ENCODE measurements around the gene SLC30A3. TPM values are rescaled to one million over a fixed set of nuclear protein-coding genes. Genes with fewer than 3 reads are reported as not detected.
"Not testable (repeated sequence)": the region's sequence is repeated elsewhere in the genome, so short reads cannot be mapped to it uniquely, and the experiment has no call there.

Gene SLC30A3
- total RNA-seq, 6 donors from 2014 or later, result 0.20 to 2.3 (median 1.2) TPM

DNA sequence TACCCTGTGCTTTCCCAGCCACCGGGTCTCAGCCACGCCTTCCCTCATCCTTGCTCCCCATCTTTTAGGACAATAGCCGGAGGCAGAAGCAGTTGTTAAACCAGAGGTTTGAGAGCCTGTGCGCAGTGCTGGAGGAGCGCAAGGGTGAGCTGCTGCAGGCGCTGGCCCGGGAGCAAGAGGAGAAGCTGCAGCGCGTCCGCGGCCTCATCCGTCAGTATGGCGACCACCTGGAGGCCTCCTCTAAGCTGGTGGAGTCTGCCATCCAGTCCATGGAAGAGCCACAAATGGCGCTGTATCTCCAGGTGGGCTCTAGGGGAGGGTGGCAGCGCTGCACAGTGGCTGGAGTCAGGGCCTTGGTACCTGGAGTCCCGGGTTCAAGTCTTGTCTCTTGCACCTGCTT lies 42.7 kb upstream of the SLC30A3 start:
- DNase-seq (peak in 1 of 2 donors; percentile 72), ATAC-seq (ENCODE audit: low FRiP score in 2 of 2) (no peak)
- H3K27me3 ChIP-seq, result peaks cover 0 to 27% (median 15%) of the 10 kb centered on the region in 4 donors
- H3K27ac ChIP-seq, result no peak overlapping the region
- H3K9me3 ChIP-seq, result no peaks in the 10 kb centered on the region
- H3K4me1 ChIP-seq, result peaks cover 20 to 31% (median 24%) of the 10 kb centered on the region in 4 donors
- 85 to 91% methylated on average over 14 to 16 of the region's 16 CpGs for WGBS, 2 donors
- H3K36me3 ChIP-seq, result peaks cover 0 to 17% (median 0%) of the 10 kb centered on the region in 4 donors
- no peak overlapping the region for H3K4me3 ChIP-seq
- TF ChIP-seq POLR2AphosphoS5 (IDR thresholded peaks at IDR 0.05) (no peak), POLR2A (IDR thresholded peaks at IDR 0.05) (no peak), EP300 (IDR thresholded peaks at IDR 0.05) (no peak)

DNA sequence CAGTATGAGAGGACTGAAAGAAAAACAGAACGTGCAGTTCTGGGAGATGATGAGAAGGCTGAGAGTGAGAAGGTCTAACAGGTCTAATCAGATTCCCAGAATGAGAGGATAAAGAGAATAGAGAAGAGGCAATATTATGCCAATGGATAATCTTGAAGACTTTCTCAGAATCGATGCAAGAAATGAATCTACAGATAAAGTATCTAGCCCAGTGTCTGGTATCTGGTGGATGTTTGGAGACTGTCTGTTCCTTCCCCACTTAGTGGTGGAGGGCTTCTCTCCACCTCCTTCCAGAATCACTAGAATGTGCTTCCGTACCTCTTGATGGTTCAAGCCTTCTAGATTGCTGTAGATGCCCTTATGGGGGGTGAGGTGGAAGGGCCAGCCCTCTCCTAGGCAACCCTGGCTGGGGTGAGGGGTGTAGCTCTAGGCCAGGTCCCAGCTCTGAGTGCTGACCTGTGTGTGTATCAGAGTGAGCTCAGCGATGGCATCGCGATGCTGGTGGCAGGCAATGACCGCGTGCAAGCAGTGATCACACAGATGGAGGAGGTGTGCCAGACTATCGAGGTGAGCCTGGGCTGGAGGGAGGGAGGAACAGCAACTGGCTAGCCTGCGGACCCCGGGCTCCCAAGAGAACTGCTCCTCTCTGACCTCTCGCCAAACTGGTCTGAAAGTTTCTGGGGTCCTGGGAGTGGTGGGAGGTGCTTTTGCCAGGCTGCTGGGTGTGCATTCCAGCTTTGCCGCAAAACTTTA lies 41.8 kb upstream of the SLC30A3 start:
- Histone ChIP-seq H3K27me3 (peaks cover 0 to 27% (median 15%) of the 10 kb centered on the region in 4 donors), H3K9me3 (no peaks in the 10 kb centered on the region), H3K27ac (no peak overlapping the region), H3K4me3 (no peak overlapping the region), H3K36me3 (peaks cover 0 to 11% (median 0%) of the 10 kb centered on the region in 4 donors), H3K4me1 (peaks cover 20 to 31% (median 24%) of the 10 kb centered on the region in 4 donors)
- no peak for ATAC-seq (ENCODE audit: low FRiP score in 2 of 2)
- DNase-seq, result peak in 1 of 2 donors; percentile 48
- WGBS, 2 donors, result 83 to 92% methylated on average over 13 of the region's 13 CpGs
- TF ChIP-seq EP300 (IDR thresholded peaks at IDR 0.05) (no peak), POLR2A (IDR thresholded peaks at IDR 0.05) (no peak), POLR2AphosphoS5 (IDR thresholded peaks at IDR 0.05) (no peak)
- TF ChIP-seq, protein P1, sequence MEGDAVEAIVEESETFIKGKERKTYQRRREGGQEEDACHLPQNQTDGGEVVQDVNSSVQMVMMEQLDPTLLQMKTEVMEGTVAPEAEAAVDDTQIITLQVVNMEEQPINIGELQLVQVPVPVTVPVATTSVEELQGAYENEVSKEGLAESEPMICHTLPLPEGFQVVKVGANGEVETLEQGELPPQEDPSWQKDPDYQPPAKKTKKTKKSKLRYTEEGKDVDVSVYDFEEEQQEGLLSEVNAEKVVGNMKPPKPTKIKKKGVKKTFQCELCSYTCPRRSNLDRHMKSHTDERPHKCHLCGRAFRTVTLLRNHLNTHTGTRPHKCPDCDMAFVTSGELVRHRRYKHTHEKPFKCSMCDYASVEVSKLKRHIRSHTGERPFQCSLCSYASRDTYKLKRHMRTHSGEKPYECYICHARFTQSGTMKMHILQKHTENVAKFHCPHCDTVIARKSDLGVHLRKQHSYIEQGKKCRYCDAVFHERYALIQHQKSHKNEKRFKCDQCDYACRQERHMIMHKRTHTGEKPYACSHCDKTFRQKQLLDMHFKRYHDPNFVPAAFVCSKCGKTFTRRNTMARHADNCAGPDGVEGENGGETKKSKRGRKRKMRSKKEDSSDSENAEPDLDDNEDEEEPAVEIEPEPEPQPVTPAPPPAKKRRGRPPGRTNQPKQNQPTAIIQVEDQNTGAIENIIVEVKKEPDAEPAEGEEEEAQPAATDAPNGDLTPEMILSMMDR (IDR thresholded peaks at IDR 0.05), result no peak

DNA sequence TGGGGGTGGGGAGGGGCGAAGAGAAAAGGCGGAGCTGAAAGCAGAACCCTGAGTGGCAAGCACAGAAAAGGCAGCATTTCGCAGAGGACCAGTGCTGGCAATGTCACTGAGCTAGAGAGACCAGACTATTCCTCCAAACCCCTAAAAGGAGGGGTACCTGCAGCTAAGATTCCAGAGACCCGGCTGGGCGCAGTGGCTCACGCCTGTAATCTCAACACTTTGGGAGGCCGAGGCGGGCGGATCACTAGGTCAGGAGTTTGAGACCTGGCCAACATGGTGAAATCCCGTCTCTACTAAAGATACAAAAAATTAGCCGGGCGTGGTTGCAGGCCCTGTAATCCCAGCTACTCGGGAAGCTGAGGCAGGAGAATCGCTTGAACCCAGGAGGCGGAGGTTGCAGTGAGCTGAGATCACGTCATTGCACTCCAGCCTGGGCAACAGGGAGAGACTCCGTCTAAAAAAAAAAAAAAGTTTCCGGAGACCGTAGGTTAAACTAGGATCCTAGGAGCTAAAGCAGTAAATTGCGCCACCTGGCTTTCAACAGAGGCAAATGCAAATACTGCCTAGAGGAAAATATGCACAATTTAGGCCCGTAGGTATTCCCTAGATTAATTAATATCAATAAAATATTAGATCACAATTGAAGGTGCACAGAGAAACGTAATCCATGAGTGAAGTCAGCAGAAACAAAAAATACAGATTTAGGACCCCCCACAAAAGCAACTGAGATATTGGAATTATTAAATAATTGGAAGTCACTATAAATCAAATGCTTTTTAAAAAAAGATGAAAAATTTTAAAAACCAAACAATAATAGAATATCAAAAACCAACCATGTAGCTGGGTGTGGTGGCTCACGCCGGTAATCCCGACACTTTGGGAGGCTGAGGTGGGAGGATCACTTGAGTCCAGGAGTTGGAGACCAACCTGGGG lies 40.5 kb upstream of the SLC30A3 start:
- 24 to 25% methylated on average over 20 of the region's 25 CpGs for WGBS, 2 donors
- peak overlapping the region in 3 of 4 donors; percentile 31 to 46 (median 44) for H3K4me3 ChIP-seq
- DNase-seq, result peak in 1 of 2 donors; percentile 77

DNA sequence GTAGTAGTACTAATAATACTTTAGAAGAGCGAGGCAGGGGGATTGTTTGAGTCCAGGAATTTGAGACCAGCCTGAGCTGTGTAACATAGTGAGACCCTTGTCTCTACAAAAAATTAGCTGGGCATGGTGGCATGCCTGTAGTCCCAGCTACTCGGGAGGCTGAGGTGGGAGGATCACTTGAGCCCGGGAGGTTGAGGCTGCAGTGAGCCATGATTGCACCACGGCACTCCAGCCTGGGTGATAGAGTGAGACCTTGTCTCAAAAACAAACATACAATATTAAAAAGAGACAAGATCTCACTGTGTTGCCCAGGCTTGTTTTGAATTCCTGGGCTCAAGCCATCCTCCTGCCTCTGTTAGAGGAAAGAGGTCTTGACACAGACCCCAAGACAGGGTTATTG lies 37.8 kb upstream of the SLC30A3 start:
- H3K9me3 ChIP-seq; H3K36me3 ChIP-seq; H3K4me1 ChIP-seq; DNase-seq; H3K4me3 ChIP-seq; H3K27ac ChIP-seq; H3K27me3 ChIP-seq; ATAC-seq (ENCODE audit: low FRiP score in 2 of 2): not testable (repeated sequence)
- 83 to 85% methylated on average over 4 of the region's 4 CpGs for WGBS, 2 donors

More for the DNA sequence above, 40.5 kb upstream of the SLC30A3 start:
- Histone ChIP-seq H3K27me3 (peaks cover 0 to 25% (median 15%) of the 10 kb centered on the region in 4 donors), H3K36me3 (no peaks in the 10 kb centered on the region), H3K27ac (peak overlapping the region in 2 of 4 donors; percentile 1 to 58), H3K9me3 (no peaks in the 10 kb centered on the region), H3K4me1 (peaks cover 20 to 31% (median 23%) of the 10 kb centered on the region in 4 donors)
- peak; percentile 79 to 88 for ATAC-seq (ENCODE audit: low FRiP score in 2 of 2)
- no peak for TF ChIP-seq POLR2A (IDR thresholded peaks at IDR 0.05)
- TF ChIP-seq POLR2AphosphoS5 (IDR thresholded peaks at IDR 0.05), result no peak
- no peak for TF ChIP-seq EP300 (IDR thresholded peaks at IDR 0.05)
- TF ChIP-seq, protein P1 (IDR thresholded peaks at IDR 0.05), result peak; percentile 45 to 84 (median 79)

DNA sequence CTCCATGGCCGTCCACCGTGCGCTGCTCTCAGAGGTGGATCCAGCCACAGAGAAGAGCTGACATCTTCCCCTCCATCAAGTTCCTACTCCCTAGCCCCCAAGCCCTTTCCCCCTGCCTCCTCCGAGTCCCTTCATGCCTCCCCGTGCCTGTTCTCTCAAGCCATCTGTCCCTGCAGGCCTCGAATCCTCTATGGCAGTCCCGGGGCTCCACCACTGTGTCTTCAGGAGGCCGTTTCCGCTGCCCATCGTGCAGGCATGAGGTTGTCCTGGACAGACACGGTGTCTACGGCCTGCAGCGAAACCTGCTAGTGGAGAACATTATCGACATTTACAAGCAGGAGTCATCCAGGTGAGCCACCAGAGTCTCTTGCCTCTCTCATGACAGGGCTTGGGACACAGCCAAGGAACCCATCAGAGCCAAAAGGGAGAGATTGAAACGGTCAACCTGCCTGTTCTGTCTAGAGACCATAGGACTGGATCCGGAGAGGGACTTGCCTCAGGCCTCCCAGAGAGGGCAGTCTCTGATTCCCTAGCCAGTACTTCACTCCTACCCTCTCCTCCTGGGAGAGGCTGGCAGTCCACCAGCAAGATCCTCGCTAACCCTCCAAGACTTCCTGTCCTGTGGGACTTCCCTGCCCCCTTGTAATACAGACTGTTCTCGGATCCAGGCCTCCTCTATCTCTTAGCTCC lies 35.7 kb upstream of the SLC30A3 start:
- DNase-seq (peak in 1 of 2 donors; percentile 51), ATAC-seq (ENCODE audit: low FRiP score in 2 of 2) (no peak)
- H3K27me3 ChIP-seq, result no peaks in the 10 kb centered on the region
- H3K9me3 ChIP-seq, result no peaks in the 10 kb centered on the region
- no peak for TF ChIP-seq POLR2AphosphoS5 (IDR thresholded peaks at IDR 0.05)
- TF ChIP-seq, protein P1 (IDR thresholded peaks at IDR 0.05), result no peak
- TF ChIP-seq EP300 (IDR thresholded peaks at IDR 0.05), result no peak
- TF ChIP-seq POLR2A (IDR thresholded peaks at IDR 0.05), result no peak
- no peak overlapping the region for H3K4me3 ChIP-seq
- peaks cover 0 to 9% (median 5%) of the 10 kb centered on the region in 4 donors for H3K4me1 ChIP-seq
- H3K36me3 ChIP-seq, result no peaks in the 10 kb centered on the region
- no peak overlapping the region for H3K27ac ChIP-seq
- WGBS, 2 donors, result 81 to 87% methylated on average over 17 to 18 of the region's 18 CpGs
